ENCODE data around the gene BBS10. TPM values are rescaled to one million over a fixed set of nuclear protein-coding genes. Genes with fewer than 3 reads are reported as not detected.

Gene BBS10
- total and polyA plus RNA-seq, 2 of the 8 experiments (the other 6 are each of a cell fraction or from before 2014, with no cell fraction given), result 4.4 to 9.2 TPM

- TF ChIP-seq MAFK (IDR thresholded peaks at IDR 0.05; ENCODE audit: low read depth, low read length) (no peak), TBP (IDR thresholded peaks at IDR 0.05; ENCODE audit: low read depth, low read length) (no peak), ATF3 (IDR thresholded peaks at IDR 0.05; ENCODE audit: insufficient read depth, low read depth, low read length) (no peak), CHD7 (IDR thresholded peaks at IDR 0.05; ENCODE audit: insufficient replicate concordance, low read length) (no peak), POLR2AphosphoS5 (IDR thresholded peaks at IDR 0.05; ENCODE audit: low read depth, low read length) (no peak), RFX5 (IDR thresholded peaks at IDR 0.05; ENCODE audit: borderline replicate concordance, low read depth, low read length) (no peak)
Measured at GRCh38 chr12:76366163-76366562, 17.9 kb upstream of the BBS10 start (continued).

Measured in H1 (cell line).